Heart left ventricle (tissue), 16 donors: ENCODE data around the gene CYBRD1. TPM values are rescaled to one million over a fixed set of nuclear protein-coding genes. Genes with fewer than 3 reads are reported as not detected.

ENCODE experiments used
- ATAC-seq, 4 donors: fragments of 200-7000 bp; cut with Tn5 transposase; one replicate each; pipeline ENCODE4 v1.9.1; 2020 to 2022; ENCODE audit warnings: moderate library complexity in 4 of 4, mild to moderate bottlenecking in 3 of 4, moderate number of reproducible peaks in 1 of 4
- DNase-seq, 5 donors: peaks; one replicate each; pipeline ENCODE4 v3.0.0-alpha.2; 2020
- H3K27ac ChIP-seq, 12 donors: fragments of 200-600 bp; sonication (generic) in 4 of 12; one replicate each; pipeline versions ENCODE4 v1.5.0 to v1.8.0; 2016 to 2022; ENCODE audit warnings: mild to moderate bottlenecking in 2 of 12
- H3K27me3 ChIP-seq, 9 donors: fragments of 200-600 bp; sonication (generic) in 2 of 9; one replicate each; pipeline versions ENCODE4 v1.5.1 to v1.8.0; 2016 to 2022; ENCODE audit warnings: mild to moderate bottlenecking in 3 of 9
- H3K36me3 ChIP-seq, 9 donors: fragments of 200-600 bp; sonication (generic) in 2 of 9; one replicate each; pipeline versions ENCODE4 v1.5.0 to v1.8.0; 2018 to 2022; ENCODE audit warnings: mild to moderate bottlenecking in 2 of 9
- H3K4me1 ChIP-seq, 12 donors: fragments of 200-600 bp; sonication (generic) in 4 of 12; one replicate each; pipeline versions ENCODE4 v1.5.0 to v1.8.0; 2016 to 2022; ENCODE audit warnings: mild to moderate bottlenecking in 3 of 12
- H3K4me3 ChIP-seq, 12 donors: fragments of 200-600 bp; sonication (generic) in 4 of 12; one replicate each; pipeline versions ENCODE4 v1.5.0 to v1.8.0; 2017 to 2022; ENCODE audit warnings: mild to moderate bottlenecking in 9 of 12, moderate library complexity in 4 of 12
- H3K9me3 ChIP-seq, 12 donors: fragments of 200-600 bp; sonication (generic) in 4 of 12; one replicate each; pipeline versions ENCODE4 v1.5.0 to v1.8.0; 2016 to 2022; ENCODE audit warnings: mild to moderate bottlenecking in 1 of 12
- CTCF ChIP-seq, 12 donors: fragments of 200-600 bp; sonication (generic) in 4 of 12; IDR thresholded peaks; one replicate each; pipeline versions ENCODE4 v1.5.0 to v1.8.0; 2018 to 2022; ENCODE audit warnings: antibody characterized with exemption in 12 of 12, mild to moderate bottlenecking in 5 of 12
- POLR2A ChIP-seq, 2 donors: fragments of 450-650 bp; IDR thresholded peaks; one replicate each; pipeline ENCODE4 v1.6.1; 2017; ENCODE audit warnings: antibody characterized with exemption in 2 of 2, mild to moderate bottlenecking in 2 of 2, moderate library complexity in 2 of 2
- WGBS, 4 donors: extraction: QIAGEN DNeasy Blood & Tissue Kit in 2 of 4; methylation state at CpG; one replicate each; pipeline versions ENCODE4 v1.1.5 to v1.1.7; 2013 to 2018; 5-methylcytosine and 5-hydroxymethylcytosine counted together
- intact Hi-C, 10 donors: fragments of 100-400 bp; cut with DNase I; formaldehyde crosslinking; loops; one replicate each; pipeline versions ENCODE4 v1.11.1 to v1.14.2; 2022
- polyA plus RNA-seq, 2 donors: library from polyadenylated mRNA; stranded (reverse); fragments of 200-250 nt; gene quantifications; one replicate each; pipeline ENCODE4 v1.2.3, GENCODE V29; 2013
- total RNA-seq, 9 donors: library from RNA; depleted of rRNA in 2 of 9; stranded (reverse); fragments of >200 nt in 2 of 9; fragmentation: NEBNext Ultra II Directional in 3 of 9; extraction: Animal tissue kit (Norgen Biotek cat#: 25700) in 3 of 9; gene quantifications; one replicate each; pipeline versions ENCODE4 v1.1.0 to v1.2.4, GENCODE V29; 2016 to 2023
- donor health status: ischemic (EF 13 %, LVEDD 7.1; RV severe dilation, severe dysfunction).
- donor health status: healthy with polysubstance abuse.
- donor health status: DM: no; HTN: yes; CAD: no.
- donor health status: DM: no; HTN: no; CAD: no.
- donor health status: ischemic (EF 25% LVEDD 6.9; RV normal size, moderate dysfunction).
- donor health status: ischemic (EF 25% LVEDD 5.7; RV mildly dilated, moderate dysfunction).
- donor health status: healthy.
- donor health status: DM: yes; HTN: yes; CAD: no.
- donor health status: ischemic (EF 35%, LVEDD 5.7; RV mildly dilated, moderate dysfunction).
- donor health status: nonischemic (EF 11% LVEDD 7.7; RV severe dilation, severe dysfunction).
- donor health status: DM: yes; HTN: yes; CAD: no.
- donor health status: PGD.
- donor health status: ischemic (EF 29% LVEDD 5.4; RV normal size, mild dysfunction).
- donor health status: nonischemic (EF 23%, LVEDD 6.1; RV moderate dilation, normal function).

The CYBRD1 gene
- total and polyA plus RNA-seq, 11 donors: 19.3 to 138 (median 47.9) TPM

DNA sequence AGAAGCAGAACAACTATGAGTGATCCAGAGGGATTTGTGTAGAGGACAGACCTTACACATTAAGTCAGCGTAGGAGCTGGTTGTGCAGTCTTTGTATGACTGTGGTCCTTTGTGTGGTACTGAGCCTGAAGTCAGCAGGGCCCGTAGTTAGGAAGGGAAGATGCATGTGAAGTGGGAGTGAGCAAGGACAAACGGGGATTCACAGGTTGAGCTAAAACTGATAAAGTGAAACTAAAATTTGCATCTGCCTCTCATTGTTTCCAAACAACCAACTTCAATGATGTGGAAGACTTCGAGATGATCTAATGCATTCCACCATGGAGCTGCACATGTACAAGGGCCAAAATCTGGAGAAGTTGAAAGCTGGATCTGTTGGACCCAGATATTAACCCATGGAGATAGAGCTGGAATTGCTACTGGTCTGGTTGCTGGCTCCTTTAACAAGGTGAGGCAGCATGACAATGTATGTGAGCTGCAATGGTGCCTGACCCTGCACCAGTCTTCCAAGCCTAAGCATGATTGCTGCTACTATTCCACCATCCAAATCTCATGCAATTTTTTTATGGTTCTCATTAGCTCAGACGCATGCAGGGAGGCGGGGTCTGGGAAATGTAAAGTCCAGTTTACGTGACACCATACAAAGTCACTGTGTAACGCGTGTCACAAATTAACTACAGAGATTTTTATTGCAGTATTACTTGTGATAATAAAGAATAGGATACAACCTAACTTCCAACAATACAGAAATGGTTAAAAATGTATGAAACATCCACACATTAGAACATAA lies 12.1 kb upstream of the CYBRD1 start:
- Histone ChIP-seq H3K27ac (no peak overlapping the region), H3K36me3 (no peaks in the 10 kb centered on the region), H3K4me1 (peaks cover 0 to 5% (median 0%) of the 10 kb centered on the region in 12 donors), H3K27me3 (no peaks in the 10 kb centered on the region), H3K4me3 (no peak overlapping the region), H3K9me3 (no peaks in the 10 kb centered on the region)
- ATAC-seq (no peak), DNase-seq (no peak)
- 80 to 96% (median 90%) methylated on average over 9 of the region's 9 CpGs for WGBS, 4 donors
- intact Hi-C loops: no loop called here
- TF ChIP-seq POLR2A (IDR thresholded peaks at IDR 0.05) (no peak), CTCF (IDR thresholded peaks at IDR 0.05) (no peak)

DNA sequence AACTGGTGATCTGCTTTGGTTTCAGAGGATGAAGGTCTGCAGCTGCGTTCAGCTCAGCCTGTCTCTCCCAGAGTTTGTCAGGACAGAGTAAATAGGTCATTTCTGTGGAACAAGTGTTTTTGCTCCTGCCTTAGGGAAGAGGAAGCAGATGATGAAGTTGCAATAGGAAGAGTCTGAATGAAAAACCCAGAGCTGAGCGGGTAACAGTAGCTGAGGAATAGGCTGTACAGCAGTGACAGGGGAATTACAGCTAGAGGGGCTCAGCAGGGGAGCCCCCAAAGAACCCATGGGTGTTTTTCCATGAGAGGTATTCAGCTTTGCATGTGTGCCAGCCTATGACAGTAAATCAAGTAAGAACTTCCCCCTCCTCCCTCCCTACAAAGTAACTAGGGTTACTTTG lies 10.3 kb upstream of the CYBRD1 start:
- H3K36me3 ChIP-seq: no peaks in the 10 kb centered on the region
- peaks cover 0 to 5% (median 0%) of the 10 kb centered on the region in 12 donors for H3K4me1 ChIP-seq
- H3K27ac ChIP-seq: no peak overlapping the region
- H3K27me3 ChIP-seq: no peaks in the 10 kb centered on the region
- TF ChIP-seq POLR2A (IDR thresholded peaks at IDR 0.05): no peak
- no peak for TF ChIP-seq CTCF (IDR thresholded peaks at IDR 0.05)
- DNase-seq (no peak), ATAC-seq (no peak)
- no peaks in the 10 kb centered on the region for H3K9me3 ChIP-seq
- H3K4me3 ChIP-seq: no peak overlapping the region
- intact Hi-C loops: no loop called here
- 61 to 81% (median 78%) methylated on average over 2 of the region's 2 CpGs for WGBS, 4 donors

DNA sequence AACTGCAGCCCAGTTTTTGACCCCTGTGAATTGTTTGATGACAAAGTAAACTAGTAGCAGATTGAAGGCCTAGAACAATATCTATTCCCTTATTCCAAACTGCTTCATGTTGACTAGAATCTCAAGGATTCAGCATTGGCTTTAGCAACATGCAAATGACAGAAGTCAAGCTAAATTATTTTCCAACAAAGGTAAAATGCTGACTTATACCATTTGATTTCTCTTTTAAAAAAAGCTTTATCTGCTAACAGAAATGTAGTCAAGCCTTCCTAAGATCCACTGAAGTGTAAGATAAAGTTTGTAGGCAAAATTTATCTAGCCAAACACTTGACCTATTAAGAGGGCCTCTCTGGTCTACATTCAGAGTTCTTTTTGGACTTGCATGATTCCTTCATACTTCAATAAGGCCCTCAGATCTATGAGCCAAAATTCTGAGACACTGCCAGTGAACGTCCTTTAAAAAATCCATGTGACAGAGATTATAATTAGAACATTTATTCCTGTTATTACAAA lies 9.5 kb upstream of the CYBRD1 start:
- 22 to 38% (median 28%) methylated on average over 1 of the region's 1 CpG for WGBS, 4 donors
- ATAC-seq: peak in 1 of 4 donors; percentile 34
- TF ChIP-seq CTCF (IDR thresholded peaks at IDR 0.05) (no peak), POLR2A (IDR thresholded peaks at IDR 0.05) (no peak)
- intact Hi-C loops: no loop called here
- DNase-seq: no peak
- H3K27ac ChIP-seq: no peak overlapping the region
- no peaks in the 10 kb centered on the region for H3K9me3 ChIP-seq
- no peaks in the 10 kb centered on the region for H3K27me3 ChIP-seq
- H3K4me1 ChIP-seq: peaks cover 0 to 5% (median 0%) of the 10 kb centered on the region in 12 donors
- no peaks in the 10 kb centered on the region for H3K36me3 ChIP-seq
- no peak overlapping the region for H3K4me3 ChIP-seq

GRCh38 chr2:171513719-171514160 lies 8.5 kb upstream of the CYBRD1 start:
- TF ChIP-seq POLR2A (IDR thresholded peaks at IDR 0.05) (no peak), CTCF (IDR thresholded peaks at IDR 0.05) (no peak)
- Histone ChIP-seq H3K27me3 (no peaks in the 10 kb centered on the region), H3K4me1 (peaks cover 0 to 5% (median 0%) of the 10 kb centered on the region in 12 donors), H3K27ac (no peak overlapping the region), H3K9me3 (no peaks in the 10 kb centered on the region), H3K36me3 (no peaks in the 10 kb centered on the region), H3K4me3 (no peak overlapping the region)
- peak in 1 of 4 donors; percentile 32 for ATAC-seq
- intact Hi-C loops: no loop called here
- 54 to 70% (median 62%) methylated on average over 3 of the region's 3 CpGs for WGBS, 4 donors
- DNase-seq: no peak
